Amniotic stem cell (primary cell): ENCODE data around the gene KIF21A.
A peak's percentile ranks its signal among the peaks of the same experiment; 100 is the strongest.

Experiments used
- DNase-seq: peaks from one replicate; lab custom pipeline; 2025; lab: John Stamatoyannopoulos, UW

Gene KIF21A

DNA sequence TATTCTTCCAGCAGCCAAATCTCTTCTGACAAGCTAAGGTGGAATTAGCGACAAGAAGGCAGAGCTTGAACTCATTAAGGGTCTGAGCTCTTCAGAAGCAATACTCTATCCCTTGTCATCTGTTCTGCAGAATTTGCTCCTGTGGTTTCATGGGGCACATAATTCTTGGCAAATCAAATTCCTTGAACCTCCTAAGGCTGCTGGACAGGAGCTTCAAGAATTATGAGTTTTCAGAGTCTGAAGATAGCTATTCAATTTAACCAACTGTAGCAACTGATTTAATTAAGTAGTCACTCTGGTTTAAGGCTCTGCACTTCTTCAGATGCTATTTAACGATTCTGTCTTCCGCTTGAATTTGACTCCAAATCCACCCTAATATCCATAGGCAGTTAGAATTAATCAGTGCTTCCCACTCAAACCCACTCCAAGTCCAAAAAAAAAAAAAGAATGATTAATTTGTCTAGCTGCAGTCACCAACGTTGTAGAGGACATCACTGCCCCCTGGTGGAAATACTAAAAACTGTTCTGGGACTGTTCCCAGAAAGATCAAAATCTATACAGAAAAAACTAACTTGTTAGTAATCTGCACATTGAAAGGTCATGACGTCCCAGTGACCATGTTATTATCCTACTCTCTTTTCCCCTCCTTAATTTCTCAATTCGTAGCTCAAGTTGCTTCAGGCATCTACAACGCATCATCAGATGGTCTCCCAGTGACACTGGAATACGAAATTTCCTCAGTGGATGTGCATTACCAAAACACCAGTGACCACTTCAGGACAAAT lies 169.9 kb downstream of the KIF21A start:
- DNase-seq, result peak; percentile 6

DNA sequence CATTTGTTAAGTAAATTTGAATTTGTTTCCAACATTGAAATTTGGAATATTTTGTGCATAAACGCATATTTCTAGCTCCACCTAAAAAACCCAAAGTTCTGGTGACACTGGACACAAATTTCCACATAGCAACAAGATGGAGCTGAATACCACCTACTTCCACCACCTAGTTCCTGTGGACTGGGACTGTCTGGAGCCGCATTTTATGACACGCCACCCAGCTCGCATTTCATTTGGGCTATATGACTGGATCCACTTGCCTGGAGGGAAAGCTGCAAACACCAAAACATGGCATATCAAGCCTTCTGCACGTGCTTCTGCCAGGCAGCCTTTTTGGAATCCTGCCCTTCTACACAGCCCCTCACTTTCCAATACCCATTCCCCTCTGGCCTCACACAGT lies 173.4 kb downstream of the KIF21A start:
- DNase-seq, result no peak

DNA sequence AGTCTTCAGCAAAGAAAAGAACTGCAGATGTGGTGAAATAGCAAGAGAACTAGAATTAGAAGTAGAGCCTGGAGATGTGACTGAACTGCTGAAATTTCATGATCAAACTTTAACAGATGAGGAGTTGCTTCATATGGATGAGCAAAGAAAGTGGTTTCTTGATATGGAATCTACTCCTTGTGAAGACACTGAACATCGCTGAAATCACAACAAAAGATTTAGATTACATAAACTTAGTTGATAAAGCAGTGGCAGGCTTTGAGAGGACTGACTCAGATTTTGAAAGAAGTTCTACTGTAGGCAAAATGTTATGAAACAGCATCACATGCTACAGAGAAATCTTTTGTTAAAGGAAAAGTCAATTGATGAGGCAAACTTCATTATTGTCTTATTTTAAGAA lies 175.0 kb downstream of the KIF21A start:
- no peak for DNase-seq

DNA sequence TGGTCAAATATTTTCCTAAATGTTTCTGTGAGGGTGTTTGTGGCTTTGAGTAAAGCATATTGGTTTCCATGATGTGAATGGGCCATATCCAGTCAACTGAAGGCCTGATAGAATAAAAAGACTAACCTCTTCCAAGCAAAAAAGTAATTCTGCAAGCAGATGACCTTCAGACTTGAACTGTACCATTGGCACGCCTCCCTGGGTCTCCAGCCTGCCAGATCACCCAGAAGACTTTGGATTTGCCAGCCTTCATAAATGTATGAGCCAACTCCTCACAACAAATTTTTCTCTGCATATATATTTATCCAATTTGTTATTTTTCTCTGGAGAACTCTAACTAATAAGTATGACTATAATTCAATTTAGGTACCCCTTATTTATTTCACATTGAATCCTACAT lies 190.3 kb downstream of the KIF21A start:
- no peak for DNase-seq
